Right lung (tissue), 5 donors: ENCODE results near the gene PTPRU. TPM values are rescaled to one million over a fixed set of nuclear protein-coding genes. Genes with fewer than 3 reads are reported as not detected.
"Not testable (repeated sequence)": the region's sequence is repeated elsewhere in the genome, so short reads cannot be mapped to it uniquely, and the experiment has no call there.

Experiments
- DNase-seq, 2 donors: peaks; one replicate each; pipeline ENCODE4 v3.0.0-alpha.2; 2013
- polyA plus RNA-seq, 5 donors: library from polyadenylated mRNA; unstranded; fragments of 120-200 nt; gene quantifications; one replicate each; pipeline versions ENCODE4 v1.2.1 to v1.2.3, GENCODE V29; 2013; ENCODE audit warnings: inconsistent platforms in 1 of 5, low replicate concordance in 1 of 5; ENCODE audit not compliant: insufficient read length in 5 of 5, insufficient read depth in 1 of 5

PTPRU gene
- polyA plus RNA-seq, 5 donors = 12.9 to 17.1 (median 16.6) TPM

GRCh38 chr1:29218223-29218622 is 18.1 kb upstream of the PTPRU start:
- DNase-seq = no peak

GRCh38 chr1:29221296-29221695 is 15.0 kb upstream of the PTPRU start:
- DNase-seq = no peak

- not testable (repeated sequence) for DNase-seq
These were observed 14.1 kb upstream of the PTPRU start for GRCh38 chr1:29222260-29222659.

GRCh38 chr1:29222686-29223085 is 13.6 kb upstream of the PTPRU start:
- DNase-seq = no peak

- DNase-seq = no peak
These were observed 12.8 kb upstream of the PTPRU start for GRCh38 chr1:29223521-29223920.

GRCh38 chr1:29224356-29224837 is 11.9 kb upstream of the PTPRU start:
- no peak for DNase-seq

GRCh38 chr1:29225361-29225760 is 11.0 kb upstream of the PTPRU start:
- no peak for DNase-seq

GRCh38 chr1:29227511-29227910 is 8.8 kb upstream of the PTPRU start:
- DNase-seq = no peak

GRCh38 chr1:29230204-29230552 is 6.1 kb upstream of the PTPRU start:
- DNase-seq = no peak

- peak; percentile 90 to 92 for DNase-seq
These were observed 5.6 kb upstream of the PTPRU start, which contains the start of gene MECR for GRCh38 chr1:29230553-29231378. Gene MECR (minus strand): TSS chr1:29230934. CDS start chr1:29230906, 28 bp downstream.

- DNase-seq = no peak
These were observed 3.9 kb upstream of the PTPRU start for GRCh38 chr1:29232387-29232786.

- no peak for DNase-seq
These were observed 2.6 kb upstream of the PTPRU start for GRCh38 chr1:29233693-29234092.

- DNase-seq = no peak
These were observed 1.9 kb upstream of the PTPRU start for GRCh38 chr1:29234471-29234870.

GRCh38 chr1:29234881-29235280 is 1.4 kb upstream of the PTPRU start:
- not testable (repeated sequence) for DNase-seq

- DNase-seq = peak; percentile 58 to 61
These were observed 398 bp downstream of the PTPRU start for GRCh38 chr1:29236712-29237128.

- peak; percentile 65 to 70 for DNase-seq
These were observed 953 bp downstream of the PTPRU start for GRCh38 chr1:29237129-29237821.

- DNase-seq = no peak
These were observed 1.7 kb downstream of the PTPRU start for GRCh38 chr1:29237852-29238619.

GRCh38 chr1:29238620-29239002 is 2.3 kb downstream of the PTPRU start:
- DNase-seq = no peak

- DNase-seq = no peak
These were observed 2.8 kb downstream of the PTPRU start for GRCh38 chr1:29239142-29239541.

- DNase-seq = no peak
These were observed 4.1 kb downstream of the PTPRU start for GRCh38 chr1:29240400-29240837.

GRCh38 chr1:29240986-29241385 is 4.7 kb downstream of the PTPRU start:
- DNase-seq = no peak
